Measurements from ENCODE around the gene COX6B2. TPM values are rescaled to one million over a fixed set of nuclear protein-coding genes. Genes with fewer than 3 reads are reported as not detected.

COX6B2 gene
- total and polyA plus RNA-seq, 2 of the 13 experiments (the other 11 are each of a cell fraction or from before 2014, with no cell fraction given) = 0.21 TPM; not detected in 1

GRCh38 chr19:55333870-55334269 is 20.6 kb downstream of the COX6B2 start (continued):
- TF ChIP-seq ZSCAN22 (CRISPR knock-in tag; IDR thresholded peaks at IDR 0.05) (no peak), HNRNPK (IDR thresholded peaks at IDR 0.05; ENCODE audit: low read depth, low read length, poor library complexity, severe bottlenecking) (no peak), FUBP1 (CRISPR knock-in tag; IDR thresholded peaks at IDR 0.05; ENCODE audit: borderline replicate concordance) (no peak), ZNF280D (CRISPR knock-in tag; IDR thresholded peaks at IDR 0.05) (peak; percentile 48; the same call in 1 of the 2 replicates), USF2 (IDR thresholded peaks at IDR 0.05; ENCODE audit: low read depth, low read length) (no peak), USF2 (CRISPR knock-in tag; IDR thresholded peaks at IDR 0.05; ENCODE audit: borderline replicate concordance) (peak; percentile 19; the same call in 1 of the 2 replicates), ZFY (CRISPR knock-in tag; IDR thresholded peaks at IDR 0.05) (peak; percentile 42), BORCS8-MEF2B (CRISPR knock-in tag; IDR thresholded peaks at IDR 0.05) (peak; percentile 71; the same call in 1 of the 2 replicates), MIXL1 (CRISPR knock-in tag; IDR thresholded peaks at IDR 0.05) (0 out of 2 replicates have a peak, but pooled peaks have one; percentile 32), YEATS4 (CRISPR knock-in tag; IDR thresholded peaks at IDR 0.05; ENCODE audit: borderline replicate concordance) (peak; percentile 86; the same call in 1 of the 2 replicates), ATM (IDR thresholded peaks at IDR 0.05; ENCODE audit: borderline replicate concordance) (no peak), TFDP1 (CRISPR knock-in tag; IDR thresholded peaks at IDR 0.05; ENCODE audit: borderline replicate concordance) (no peak), ZHX1 (CRISPR knock-in tag; IDR thresholded peaks at IDR 0.05; ENCODE audit: low read depth) (no peak), ZNF235 (CRISPR knock-in tag; IDR thresholded peaks at IDR 0.05; ENCODE audit: borderline replicate concordance) (no peak), ZNF432 (CRISPR knock-in tag; IDR thresholded peaks at IDR 0.05; ENCODE audit: borderline replicate concordance) (no peak), MYC (CRISPR knock-in tag; IDR thresholded peaks at IDR 0.05; ENCODE audit: borderline replicate concordance) (peak; percentile 45; the same call in 1 of the 2 replicates), PAF1 (CRISPR knock-in tag; IDR thresholded peaks at IDR 0.05) (no peak), SMARCC2 (IDR thresholded peaks at IDR 0.05) (no peak), ZNF17 (CRISPR knock-in tag; IDR thresholded peaks at IDR 0.05) (no peak), ZNF33B (CRISPR knock-in tag; IDR thresholded peaks at IDR 0.05) (no peak)

All from HepG2 (cell line).